Stimulated activated CD4-positive, alpha-beta T cell treated with anti-CD3 and anti-CD28 coated beads, Interleukin-2, amount 100 ng/mL, for 4 hours (primary cell): ENCODE measurements around the gene MEIOSIN.

Experiments used
- DNase-seq: peaks from one replicate; pipeline ENCODE4 v3.0.0-alpha.2; 2020; ENCODE audit warnings: low read depth

The MEIOSIN gene

GRCh38 chr19:45765702-45766295 lies 32.6 kb downstream of the MEIOSIN start:
- no peak for DNase-seq

DNA sequence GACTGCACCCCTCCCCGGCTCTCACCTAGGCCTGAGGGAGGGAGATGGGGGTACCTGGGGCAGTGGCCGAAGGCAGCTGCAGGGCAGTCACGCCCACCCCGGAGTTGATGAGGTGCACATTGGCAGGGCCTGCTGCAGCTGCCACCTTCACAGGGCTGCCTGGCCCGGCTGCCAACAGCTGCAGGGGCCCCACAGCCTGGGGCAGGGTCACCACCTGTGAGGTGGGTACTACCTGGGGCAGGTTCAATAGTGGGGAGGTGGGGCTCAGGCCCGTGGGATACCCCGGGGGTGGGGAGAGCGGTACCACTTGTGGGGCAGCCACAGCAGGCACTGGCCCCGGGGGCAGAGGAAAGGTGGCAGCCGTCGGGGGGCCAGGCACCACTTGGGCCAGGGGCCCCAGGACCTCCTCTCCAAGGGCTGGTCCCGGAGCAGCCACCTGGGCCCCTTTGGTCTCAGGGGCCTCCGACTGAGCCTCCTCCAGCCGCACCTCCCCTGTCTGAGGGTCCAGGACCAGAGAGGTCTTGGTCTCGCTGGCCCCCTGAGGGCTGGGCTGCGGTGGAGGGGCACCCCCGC lies 33.1 kb downstream of the MEIOSIN start:
- DNase-seq: no peak

DNA sequence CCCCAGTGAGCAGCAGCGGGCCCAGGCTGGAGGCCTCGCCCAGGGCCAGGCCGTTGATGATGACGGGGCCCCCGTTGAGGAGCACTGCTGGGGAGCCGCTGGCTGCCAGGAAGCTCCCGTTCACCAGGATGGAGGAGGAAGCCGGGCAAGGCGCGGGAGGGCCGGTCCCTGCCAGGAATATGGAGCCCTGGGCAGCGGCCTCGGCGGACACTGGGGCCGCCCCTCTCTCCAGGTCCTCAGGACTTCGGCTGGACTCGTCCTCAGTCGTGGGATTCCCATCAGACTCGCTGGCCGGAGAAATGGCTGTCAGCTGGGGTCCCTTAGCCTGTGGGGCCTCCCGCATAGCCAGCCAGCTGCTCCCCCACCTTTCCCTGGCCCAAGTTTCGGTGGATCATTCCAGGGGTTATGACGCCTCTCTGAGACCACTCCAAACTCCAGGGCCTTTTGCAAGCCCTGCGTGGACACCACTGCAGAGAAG lies 33.7 kb downstream of the MEIOSIN start:
- DNase-seq: no peak

GRCh38 chr19:45767410-45767880 lies 34.2 kb downstream of the MEIOSIN start:
- DNase-seq: no peak

- no peak for DNase-seq
Observed at GRCh38 chr19:45767881-45768654, 34.8 kb downstream of the MEIOSIN start.

DNA sequence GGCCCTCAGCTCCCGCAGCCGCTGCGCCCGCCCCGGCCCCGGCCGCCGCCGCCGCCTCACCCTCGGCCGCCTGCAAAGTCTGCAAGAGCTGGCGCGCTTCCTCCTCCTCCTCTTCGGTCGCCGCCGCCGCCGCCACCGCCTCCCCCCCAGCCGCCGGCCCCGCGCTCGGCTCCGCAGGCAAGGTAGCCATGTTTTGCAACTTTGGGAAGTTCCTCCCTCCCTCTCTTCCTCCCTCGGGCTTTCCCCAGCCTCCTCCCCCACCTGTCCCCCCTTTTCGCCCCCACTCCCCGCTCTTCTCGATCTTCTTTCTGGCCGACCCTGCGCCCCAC lies 35.4 kb downstream of the MEIOSIN start:
- DNase-seq: no peak

GRCh38 chr19:45768984-45769782 lies 35.9 kb downstream of the MEIOSIN start, which contains the start of gene SIX5:
Gene SIX5, minus strand, starts transcription at chr19:45769252. Its CDS starts 408 bp downstream, at chr19:45768844.
- DNase-seq: peak; percentile 87

DNA sequence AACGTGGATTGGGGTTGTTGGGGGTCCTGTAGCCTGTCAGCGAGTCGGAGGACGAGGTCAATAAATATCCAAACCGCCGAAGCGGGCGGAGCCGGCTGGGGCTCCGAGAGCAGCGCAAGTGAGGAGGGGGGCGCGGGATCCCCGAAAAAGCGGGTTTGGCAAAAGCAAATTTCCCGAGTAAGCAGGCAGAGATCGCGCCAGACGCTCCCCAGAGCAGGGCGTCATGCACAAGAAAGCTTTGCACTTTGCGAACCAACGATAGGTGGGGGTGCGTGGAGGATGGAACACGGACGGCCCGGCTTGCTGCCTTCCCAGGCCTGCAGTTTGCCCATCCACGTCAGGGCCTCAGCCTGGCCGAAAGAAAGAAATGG lies 36.6 kb downstream of the MEIOSIN start:
- DNase-seq: no peak

DNA sequence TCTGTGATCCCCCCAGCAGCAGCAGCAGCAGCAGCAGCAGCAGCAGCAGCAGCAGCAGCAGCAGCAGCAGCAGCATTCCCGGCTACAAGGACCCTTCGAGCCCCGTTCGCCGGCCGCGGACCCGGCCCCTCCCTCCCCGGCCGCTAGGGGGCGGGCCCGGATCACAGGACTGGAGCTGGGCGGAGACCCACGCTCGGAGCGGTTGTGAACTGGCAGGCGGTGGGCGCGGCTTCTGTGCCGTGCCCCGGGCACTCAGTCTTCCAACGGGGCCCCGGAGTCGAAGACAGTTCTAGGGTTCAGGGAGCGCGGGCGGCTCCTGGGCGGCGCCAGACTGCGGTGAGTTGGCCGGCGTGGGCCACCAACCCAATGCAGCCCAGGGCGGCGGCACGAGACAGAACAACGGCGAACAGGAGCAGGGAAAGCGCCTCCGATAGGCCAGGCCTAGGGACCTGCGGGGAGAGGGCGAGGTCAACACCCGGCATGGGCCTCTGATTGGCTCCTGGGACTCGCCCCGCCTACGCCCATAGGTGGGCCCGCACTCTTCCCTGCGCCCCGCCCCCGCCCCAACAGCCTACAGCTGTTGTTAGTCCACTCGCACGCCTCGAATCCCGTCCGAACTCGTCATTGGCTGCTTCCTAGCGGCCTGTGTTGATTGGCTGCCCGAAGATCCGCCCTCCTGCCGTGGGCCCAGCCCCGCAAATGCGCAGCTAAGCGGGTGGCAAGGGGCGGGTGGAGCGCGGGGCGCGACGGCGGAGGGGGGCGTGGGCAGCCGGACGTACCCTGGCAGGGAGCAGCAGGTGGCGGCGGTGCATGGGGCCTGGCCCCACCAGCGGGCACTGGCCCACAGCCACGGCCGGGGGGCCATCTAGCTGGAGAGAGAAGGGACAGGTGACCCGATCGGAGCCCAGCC lies 37.2 kb downstream of the MEIOSIN start:
- DNase-seq: peak; percentile 86

DNA sequence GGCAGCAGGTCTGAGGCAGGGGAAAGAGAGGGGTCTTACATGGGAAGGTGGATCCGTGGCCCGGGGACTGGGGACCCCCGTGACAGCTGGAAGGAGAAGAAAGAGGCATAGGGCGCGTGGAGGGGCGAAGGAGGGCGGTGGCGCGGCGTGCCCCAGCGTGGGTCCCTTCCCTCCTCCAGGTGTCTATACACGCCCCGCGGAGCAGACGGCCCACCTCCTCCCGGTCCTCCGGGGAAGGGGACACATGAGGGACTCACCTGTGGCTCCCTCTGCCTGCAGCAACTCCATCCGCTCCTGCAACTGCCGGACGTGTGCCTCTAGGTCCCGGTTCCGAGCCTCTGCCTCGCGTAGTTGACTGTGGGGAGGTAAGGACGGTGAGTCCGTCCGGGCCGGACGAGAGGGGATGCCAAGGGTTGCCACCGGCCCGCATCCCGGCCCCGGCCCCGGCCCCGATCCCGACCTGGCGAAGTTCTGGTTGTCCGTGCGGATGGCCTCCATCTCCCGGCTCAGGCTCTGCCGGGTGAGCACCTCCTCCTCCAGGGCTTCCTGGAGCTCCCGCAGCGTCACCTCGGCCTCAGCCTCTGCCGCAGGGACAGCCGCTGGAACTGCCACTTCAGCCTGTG lies 38.2 kb downstream of the MEIOSIN start:
- no peak for DNase-seq

- DNase-seq: no peak
Observed at GRCh38 chr19:45772130-45772840, 39.0 kb downstream of the MEIOSIN start.

GRCh38 chr19:45772912-45773311 lies 39.7 kb downstream of the MEIOSIN start:
- no peak for DNase-seq

GRCh38 chr19:45773384-45773783 lies 40.1 kb downstream of the MEIOSIN start:
- DNase-seq: no peak

GRCh38 chr19:45774765-45775164 lies 41.5 kb downstream of the MEIOSIN start:
- no peak for DNase-seq

DNA sequence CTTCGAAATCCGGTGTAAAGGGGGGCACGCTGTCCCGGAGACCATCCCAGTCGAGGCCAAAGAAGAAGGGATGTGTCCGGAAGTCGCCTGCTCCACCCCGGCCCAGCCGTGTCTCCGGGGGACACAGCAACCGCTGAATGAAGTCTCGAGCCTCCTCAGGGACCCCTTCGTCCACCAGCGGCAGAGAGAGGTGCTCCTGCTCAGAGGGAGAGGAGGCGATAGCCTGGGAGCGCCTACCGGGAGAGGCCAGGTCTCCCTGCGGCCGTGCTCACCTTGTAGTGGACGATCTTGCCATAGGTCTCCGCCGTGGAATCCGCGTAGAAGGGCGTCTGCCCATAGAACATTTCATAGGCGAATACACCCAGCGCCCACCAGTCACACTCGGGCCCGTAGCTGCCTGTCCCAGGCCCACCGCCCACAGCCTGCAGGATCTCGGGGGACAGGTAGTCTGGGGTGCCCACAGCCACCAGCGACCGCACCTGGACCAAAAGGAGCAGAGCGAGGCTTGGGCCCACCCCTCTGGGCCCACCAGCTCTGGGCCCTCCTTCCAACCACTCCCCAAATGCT lies 44.2 kb downstream of the MEIOSIN start:
- DNase-seq: no peak

- no peak for DNase-seq
Observed at GRCh38 chr19:45778010-45778661, 44.9 kb downstream of the MEIOSIN start.

DNA sequence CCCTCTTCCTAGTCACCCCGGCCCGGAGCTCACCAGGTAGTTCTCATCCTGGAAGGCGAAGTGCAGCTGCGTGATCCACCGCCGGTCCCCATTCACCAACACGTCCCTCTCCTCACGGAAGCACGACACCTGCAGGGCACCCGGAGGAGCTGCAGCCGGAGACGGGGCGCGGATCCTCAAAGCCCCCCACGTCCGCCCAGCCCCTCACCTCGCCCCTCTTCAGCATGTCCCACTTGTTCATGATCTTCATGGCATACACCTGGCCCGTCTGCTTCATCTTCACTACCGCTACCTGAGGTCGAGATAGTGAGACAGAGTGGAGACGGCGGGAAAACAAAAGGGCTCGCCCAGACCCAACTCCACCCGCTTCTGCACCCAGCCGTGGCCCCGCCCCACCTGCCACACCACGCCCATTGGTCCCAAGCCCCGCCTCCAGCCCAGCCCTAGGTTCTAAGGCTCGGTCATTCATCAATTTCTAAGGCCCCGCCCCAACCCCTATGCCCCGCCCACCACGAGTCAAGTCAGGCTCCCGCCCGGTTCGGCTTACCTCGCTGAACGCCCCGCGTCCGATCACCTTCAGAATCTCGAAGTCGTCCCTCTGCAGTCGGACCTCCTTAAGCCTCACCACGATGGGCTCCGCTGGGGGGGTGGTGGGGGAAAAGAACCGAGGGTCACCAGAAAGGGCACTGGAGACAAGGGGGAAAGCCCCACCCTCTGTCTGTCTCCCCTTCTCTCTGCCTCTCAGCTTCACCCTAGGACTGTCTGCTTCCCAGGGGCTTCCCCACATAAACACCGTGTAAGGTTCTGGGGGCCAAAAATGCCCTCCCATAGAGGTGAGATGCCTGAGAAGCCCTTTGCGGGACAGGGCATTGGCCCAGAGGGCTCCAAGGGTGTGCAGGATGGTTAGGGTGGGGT lies 46.2 kb downstream of the MEIOSIN start:
- DNase-seq: peak; percentile 68

DNA sequence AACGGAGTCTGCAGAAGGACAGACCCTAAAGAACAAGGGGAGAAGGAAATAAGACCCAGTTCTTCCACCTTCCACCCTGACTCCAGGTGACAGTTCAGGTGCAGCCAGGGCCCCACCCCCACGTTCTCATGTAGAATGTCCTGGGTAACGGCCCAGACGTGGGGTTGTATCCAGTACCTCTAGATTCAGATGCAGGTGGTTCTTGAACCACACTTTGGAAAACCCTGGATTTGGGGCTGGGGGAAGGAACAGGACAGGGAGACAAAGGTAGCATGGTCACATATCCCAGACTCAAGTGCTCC lies 46.9 kb downstream of the MEIOSIN start:
- no peak for DNase-seq
